ENCODE results near the gene DCC.
"Not testable (repeated sequence)": the region's sequence is repeated elsewhere in the genome, so short reads cannot be mapped to it uniquely, and the experiment has no call there.

DCC gene

GRCh38 chr18:52348209-52348608 is 8.2 kb downstream of the DCC start:
- peak in 1 of 2 experiments; percentile 4 for DNase-seq

GRCh38 chr18:52349498-52349897 is 9.5 kb downstream of the DCC start:
- DNase-seq, result no peak

- no peak for DNase-seq
Observed at GRCh38 chr18:52352920-52353319, 12.9 kb downstream of the DCC start.

GRCh38 chr18:52353589-52353988 is 13.6 kb downstream of the DCC start:
- no peak for DNase-seq

GRCh38 chr18:52363861-52364260 is 23.9 kb downstream of the DCC start:
- no peak for DNase-seq

- not testable (repeated sequence) for DNase-seq
Observed at GRCh38 chr18:52366851-52367250, 26.9 kb downstream of the DCC start.

- no peak for DNase-seq
Observed at GRCh38 chr18:52367953-52368742, 28.2 kb downstream of the DCC start.

- no peak for DNase-seq
Observed at GRCh38 chr18:52370841-52371240, 30.8 kb downstream of the DCC start.

- DNase-seq, result no peak
Observed at GRCh38 chr18:52376104-52376503, 36.1 kb downstream of the DCC start.

GRCh38 chr18:52377094-52377493 is 37.1 kb downstream of the DCC start:
- no peak for DNase-seq

GRCh38 chr18:52386306-52386705 is 46.3 kb downstream of the DCC start:
- no peak for DNase-seq

- DNase-seq, result no peak
Observed at GRCh38 chr18:52387175-52387574, 47.2 kb downstream of the DCC start.

GRCh38 chr18:52391810-52392559 is 52.0 kb downstream of the DCC start:
- DNase-seq, result peak; percentile 75 to 89

GRCh38 chr18:52394602-52395001 is 54.6 kb downstream of the DCC start:
- no peak for DNase-seq

GRCh38 chr18:52395146-52395852 is 55.3 kb downstream of the DCC start:
- DNase-seq, result no peak

GRCh38 chr18:52401236-52401635 is 61.2 kb downstream of the DCC start:
- no peak for DNase-seq

GRCh38 chr18:52402814-52403213 is 62.8 kb downstream of the DCC start:
- peak in 1 of 2 experiments; percentile 19 for DNase-seq

- no peak for DNase-seq
Observed at GRCh38 chr18:52403291-52404021, 63.5 kb downstream of the DCC start.

- no peak for DNase-seq
Observed at GRCh38 chr18:52408800-52409302, 68.9 kb downstream of the DCC start.

GRCh38 chr18:52409727-52410126 is 69.7 kb downstream of the DCC start:
- DNase-seq, result no peak

- no peak for DNase-seq
Observed at GRCh38 chr18:52415131-52415530, 75.1 kb downstream of the DCC start.

- DNase-seq, result peak; percentile 76 to 95
Observed at GRCh38 chr18:52422985-52423601, 83.1 kb downstream of the DCC start.
